Neural crest cell (in vitro differentiated cells): Measurements from ENCODE around the gene PROSER2. TPM values are rescaled to one million over a fixed set of nuclear protein-coding genes. Genes with fewer than 3 reads are reported as not detected.

ENCODE experiments used
- DNase-seq: peaks from one replicate; pipeline ENCODE4 v3.0.0; 2021; ENCODE audit warnings: low read depth, mixed read lengths, low spot score
- H3K27ac Mint-ChIP-seq: one replicate; pipeline ENCODE4 v1.8.0; 2021; ENCODE audit warnings: mild to moderate bottlenecking, mixed read lengths; ENCODE audit not compliant: unreplicated experiment
- H3K27me3 Mint-ChIP-seq: 2 replicates; pipeline ENCODE4 v1.8.0; 2021; ENCODE audit warnings: low read depth, mild to moderate bottlenecking, mixed read lengths
- H3K36me3 Mint-ChIP-seq: 2 replicates; pipeline ENCODE4 v1.8.0; 2021; ENCODE audit warnings: low read depth, mild to moderate bottlenecking, mixed read lengths
- H3K4me1 Mint-ChIP-seq: 2 replicates; pipeline ENCODE4 v1.8.0; 2021; ENCODE audit warnings: mixed read lengths
- H3K4me3 Mint-ChIP-seq: one replicate; pipeline ENCODE4 v1.8.0; 2021; ENCODE audit warnings: mild to moderate bottlenecking, mixed read lengths
- H3K9me3 Mint-ChIP-seq: 2 replicates; pipeline ENCODE4 v1.8.0; 2021; ENCODE audit warnings: mixed read lengths
- total RNA-seq: library from RNA; stranded (reverse); gene quantifications from 2 replicates; pipeline ENCODE4 v1.2.1, GENCODE V29; 2021
- TF ChIP-seq, protein P1 (sequence below): fragments of 200-600 bp; sonication (generic); conservative IDR thresholded peaks from 2 replicates; pipeline ENCODE4 v1.5.0; 2021; ENCODE audit warnings: antibody characterized with exemption, mild to moderate bottlenecking

The PROSER2 gene
- total RNA-seq, 1 donor from 2014 or later: 7.5 TPM

DNA sequence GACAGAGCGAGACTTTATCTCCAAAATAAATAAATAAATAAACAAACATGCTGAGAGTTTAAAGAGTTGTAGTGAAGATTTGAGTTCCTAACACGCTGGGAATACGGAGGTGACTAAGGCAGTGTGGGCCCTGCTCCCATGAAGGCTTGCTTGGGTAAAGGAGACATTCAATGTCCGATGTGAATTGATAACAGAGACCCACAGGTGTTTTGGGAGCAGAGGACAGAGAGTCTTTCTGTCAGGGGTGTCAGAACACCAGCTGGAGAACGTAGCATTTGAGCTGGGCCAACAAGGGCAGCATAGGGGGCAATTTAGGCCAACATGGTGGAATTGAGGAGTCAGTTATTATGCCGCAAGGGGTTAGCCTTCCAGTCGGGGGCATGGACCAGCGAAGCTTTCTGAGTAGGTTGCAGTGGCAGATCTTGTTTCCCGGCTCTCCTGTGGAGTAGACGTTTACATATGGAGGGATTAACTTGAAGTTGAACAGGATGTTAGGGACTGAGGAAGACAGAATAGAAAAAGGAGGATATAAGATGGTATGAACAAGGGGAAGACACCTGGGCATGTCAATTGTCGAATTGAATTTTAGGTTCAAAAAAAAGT is 5.6 kb downstream of the PROSER2 start:
- TF ChIP-seq, protein P1, sequence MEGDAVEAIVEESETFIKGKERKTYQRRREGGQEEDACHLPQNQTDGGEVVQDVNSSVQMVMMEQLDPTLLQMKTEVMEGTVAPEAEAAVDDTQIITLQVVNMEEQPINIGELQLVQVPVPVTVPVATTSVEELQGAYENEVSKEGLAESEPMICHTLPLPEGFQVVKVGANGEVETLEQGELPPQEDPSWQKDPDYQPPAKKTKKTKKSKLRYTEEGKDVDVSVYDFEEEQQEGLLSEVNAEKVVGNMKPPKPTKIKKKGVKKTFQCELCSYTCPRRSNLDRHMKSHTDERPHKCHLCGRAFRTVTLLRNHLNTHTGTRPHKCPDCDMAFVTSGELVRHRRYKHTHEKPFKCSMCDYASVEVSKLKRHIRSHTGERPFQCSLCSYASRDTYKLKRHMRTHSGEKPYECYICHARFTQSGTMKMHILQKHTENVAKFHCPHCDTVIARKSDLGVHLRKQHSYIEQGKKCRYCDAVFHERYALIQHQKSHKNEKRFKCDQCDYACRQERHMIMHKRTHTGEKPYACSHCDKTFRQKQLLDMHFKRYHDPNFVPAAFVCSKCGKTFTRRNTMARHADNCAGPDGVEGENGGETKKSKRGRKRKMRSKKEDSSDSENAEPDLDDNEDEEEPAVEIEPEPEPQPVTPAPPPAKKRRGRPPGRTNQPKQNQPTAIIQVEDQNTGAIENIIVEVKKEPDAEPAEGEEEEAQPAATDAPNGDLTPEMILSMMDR: no peak
- peaks cover 31% of the 10 kb centered on the region for H3K4me1 Mint-ChIP-seq
- no peak overlapping the region for H3K27ac Mint-ChIP-seq
- no peaks in the 10 kb centered on the region for H3K36me3 Mint-ChIP-seq
- H3K9me3 Mint-ChIP-seq: no peaks in the 10 kb centered on the region
- no peak for DNase-seq
- H3K27me3 Mint-ChIP-seq: peaks cover 26% of the 10 kb centered on the region
- no peak overlapping the region for H3K4me3 Mint-ChIP-seq

DNA sequence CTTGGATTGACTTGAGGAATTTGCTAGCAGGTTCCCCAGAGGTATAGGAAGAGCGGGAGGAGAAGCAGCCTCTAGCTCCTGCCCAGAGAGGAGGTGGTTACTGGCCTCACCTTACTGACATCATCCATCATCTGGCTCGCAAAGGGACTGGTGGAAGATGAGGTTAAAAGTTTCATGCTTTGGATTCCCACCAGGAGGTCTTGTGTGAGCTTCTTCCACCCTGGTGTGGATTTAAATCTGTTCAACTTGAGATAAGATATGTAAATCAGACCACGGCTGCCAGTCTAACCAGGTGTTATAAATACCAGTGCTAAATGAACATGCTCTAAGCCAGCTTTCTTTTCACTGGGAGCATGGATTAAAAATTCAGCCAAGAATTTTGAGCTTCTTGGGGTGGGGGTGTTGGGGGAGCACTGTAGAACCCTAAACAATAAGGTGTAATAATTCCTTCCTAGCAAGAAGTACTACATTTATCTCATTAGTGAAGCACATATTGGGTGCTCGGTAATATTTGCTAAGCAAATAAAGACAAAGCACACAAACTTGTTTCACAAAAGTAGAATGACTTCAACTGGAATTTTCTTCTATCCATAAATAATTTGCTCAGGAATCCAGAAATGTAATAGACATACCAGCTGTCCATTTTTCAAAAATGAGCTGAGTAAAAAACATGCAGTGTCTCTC is 7.8 kb downstream of the PROSER2 start:
- no peak for DNase-seq
- Mint-ChIP-seq H3K36me3 (no peaks in the 10 kb centered on the region), H3K27ac (no peak overlapping the region), H3K4me1 (peaks cover 28% of the 10 kb centered on the region), H3K9me3 (no peaks in the 10 kb centered on the region), H3K4me3 (no peak overlapping the region), H3K27me3 (peaks cover 4% of the 10 kb centered on the region)
- TF ChIP-seq, protein P1: no peak

DNA sequence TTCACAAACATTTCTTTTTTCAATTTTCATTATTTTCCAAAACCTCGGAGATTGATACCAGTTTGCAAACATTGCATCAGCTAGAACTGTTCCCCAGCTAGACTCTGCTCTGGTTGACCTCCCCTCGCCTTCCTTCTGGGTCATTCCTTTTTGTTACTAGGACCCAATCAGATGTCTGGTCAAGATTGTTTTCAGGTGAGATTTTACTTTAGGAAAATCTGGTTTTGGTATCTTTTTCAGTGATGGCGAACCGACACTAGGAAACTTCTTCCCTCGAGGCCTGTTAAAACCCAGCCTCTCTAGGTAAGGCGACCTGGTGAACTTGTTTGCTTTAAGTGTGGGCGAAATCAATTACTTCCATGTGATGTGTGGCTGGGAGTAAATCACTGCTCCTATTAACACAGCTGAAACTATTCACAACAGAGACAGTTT is 8.4 kb downstream of the PROSER2 start:
- no peak overlapping the region for H3K27ac Mint-ChIP-seq

DNA sequence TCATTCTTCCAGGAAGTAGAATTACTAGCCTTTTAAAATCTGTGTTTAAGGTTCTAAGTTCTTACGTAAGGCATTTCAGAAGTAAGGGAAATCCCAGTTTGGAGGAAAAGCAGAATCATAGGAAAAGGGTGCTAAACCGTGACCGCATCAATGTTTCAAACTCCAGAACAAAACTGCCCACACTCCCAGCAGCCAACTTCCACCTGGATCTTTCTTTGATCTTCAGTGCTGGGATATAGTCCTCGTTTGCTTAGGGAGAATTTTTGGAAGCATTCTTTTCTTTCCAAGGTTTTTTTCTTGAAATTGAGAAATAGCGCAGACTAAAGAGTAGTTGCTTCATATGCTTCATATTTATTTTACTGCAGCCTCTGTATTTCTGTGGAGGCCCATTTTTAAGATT is 8.9 kb downstream of the PROSER2 start:
- Mint-ChIP-seq H3K27ac (no peak overlapping the region), H3K4me1 (peaks cover 35% of the 10 kb centered on the region), H3K4me3 (no peak overlapping the region), H3K27me3 (peaks cover 2% of the 10 kb centered on the region), H3K36me3 (no peaks in the 10 kb centered on the region), H3K9me3 (no peaks in the 10 kb centered on the region)
- DNase-seq: no peak
- TF ChIP-seq, protein P1: no peak

More for the DNA sequence above, 8.4 kb downstream of the PROSER2 start:
- no peaks in the 10 kb centered on the region for H3K9me3 Mint-ChIP-seq
- no peaks in the 10 kb centered on the region for H3K36me3 Mint-ChIP-seq
- TF ChIP-seq, protein P1: no peak
- no peak for DNase-seq
- peaks cover 2% of the 10 kb centered on the region for H3K27me3 Mint-ChIP-seq
- no peak overlapping the region for H3K4me3 Mint-ChIP-seq
- H3K4me1 Mint-ChIP-seq: peaks cover 31% of the 10 kb centered on the region

DNA sequence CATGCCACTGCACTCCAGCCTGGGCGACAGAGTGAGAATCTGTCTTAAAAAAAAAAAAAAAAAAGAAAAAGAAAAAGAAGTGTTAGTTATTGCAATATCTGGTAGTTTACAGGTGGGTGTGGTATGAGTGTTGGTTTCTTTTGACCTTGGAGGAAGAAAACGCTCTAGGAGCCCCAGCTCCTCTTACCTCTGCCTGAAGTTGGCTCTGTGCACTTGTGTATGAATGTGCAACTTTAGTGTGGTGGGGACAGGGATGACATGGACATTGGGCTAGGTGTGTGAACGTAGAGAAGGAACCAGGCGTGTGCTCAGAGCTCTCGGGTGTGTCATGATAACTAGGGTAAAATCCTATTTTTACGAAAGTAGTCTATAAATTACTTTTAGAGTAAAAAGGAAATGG is 11.9 kb downstream of the PROSER2 start:
- peak overlapping the region; percentile 13 for H3K4me3 Mint-ChIP-seq
- peaks cover 2% of the 10 kb centered on the region for H3K36me3 Mint-ChIP-seq

More for the DNA sequence above, 11.9 kb downstream of the PROSER2 start:
- H3K4me1 Mint-ChIP-seq: peaks cover 41% of the 10 kb centered on the region
- TF ChIP-seq, protein P1: no peak
- peak overlapping the region; percentile 89 for H3K27ac Mint-ChIP-seq
- no peak for DNase-seq
- H3K27me3 Mint-ChIP-seq: no peaks in the 10 kb centered on the region
- H3K9me3 Mint-ChIP-seq: no peaks in the 10 kb centered on the region
